ENCODE data around the gene TGIF1. TPM values are rescaled to one million over a fixed set of nuclear protein-coding genes. Genes with fewer than 3 reads are reported as not detected.

Gene TGIF1
- total RNA-seq = 10 to 100 TPM; 37.3 to 75.7 (median 57.0) TPM

- intact Hi-C loops (cut with DNase I) = loop anchor here (5.0 to 10.0 kb wide), 3 partner anchors 152 to 215 kb away; partner anchors contain the start of gene MYL12B
- Histone ChIP-seq H3K9me3 (no peaks in the 10 kb centered on the region), H3K27ac (peak within 1 kb of the TSS; percentile 97 to 99 (median 99)), H3K4me1 (peaks cover 10 to 52% (median 17%) of the 10 kb centered on the region in 3 donors), H3K4me3 (peak within 1 kb of the TSS; percentile 80 to 95 (median 83)), H3K27me3 (no peaks in the 10 kb centered on the region), H3K36me3 (no peaks in the 10 kb centered on the region)
- DNase-seq = peak; percentile 45
- TF ChIP-seq POLR2A (IDR thresholded peaks at IDR 0.05) (peak in 3 of 4 donors; percentile 25 to 83 (median 81)), CTCF (IDR thresholded peaks at IDR 0.05) (no peak)
- 0% methylated on average over 10 of the region's 71 CpGs; no CpG with 5 or more reads in 1 of the 2 donors for WGBS, 2 donors
Measured at GRCh38 chr18:3450012-3450798, at the start of gene TGIF1. Gene TGIF1 (plus strand): TSS chr18:3450172. CDS start chr18:3450490, 318 bp downstream.

GRCh38 chr18:3400567-3401296 lies 49.2 kb upstream of the TGIF1 start:
- TF ChIP-seq POLR2A (IDR thresholded peaks at IDR 0.05) = no peak
- intact Hi-C loops (cut with DNase I) = no loop called here
- Histone ChIP-seq H3K4me1 (peaks cover 0 to 17% (median 0%) of the 10 kb centered on the region in 3 donors), H3K36me3 (no peaks in the 10 kb centered on the region), H3K4me3 (no peak overlapping the region), H3K9me3 (no peaks in the 10 kb centered on the region), H3K27ac (no peak overlapping the region), H3K27me3 (no peaks in the 10 kb centered on the region)
- DNase-seq = no peak
- WGBS, 2 donors = 78 to 87% methylated on average over 2 of the region's 2 CpGs

GRCh38 chr18:3401669-3402620 lies 48.0 kb upstream of the TGIF1 start:
- Histone ChIP-seq H3K36me3 (no peaks in the 10 kb centered on the region), H3K4me1 (peaks cover 0 to 9% (median 0%) of the 10 kb centered on the region in 3 donors), H3K27ac (no peak overlapping the region), H3K4me3 (no peak overlapping the region), H3K9me3 (no peaks in the 10 kb centered on the region), H3K27me3 (no peaks in the 10 kb centered on the region)
- no peak for DNase-seq
- 68 to 70% methylated on average over 5 of the region's 5 CpGs for WGBS, 2 donors
- intact Hi-C loops (cut with DNase I) = no loop called here
- TF ChIP-seq POLR2A (IDR thresholded peaks at IDR 0.05) (no peak), CTCF (IDR thresholded peaks at IDR 0.05) (no peak)

DNA sequence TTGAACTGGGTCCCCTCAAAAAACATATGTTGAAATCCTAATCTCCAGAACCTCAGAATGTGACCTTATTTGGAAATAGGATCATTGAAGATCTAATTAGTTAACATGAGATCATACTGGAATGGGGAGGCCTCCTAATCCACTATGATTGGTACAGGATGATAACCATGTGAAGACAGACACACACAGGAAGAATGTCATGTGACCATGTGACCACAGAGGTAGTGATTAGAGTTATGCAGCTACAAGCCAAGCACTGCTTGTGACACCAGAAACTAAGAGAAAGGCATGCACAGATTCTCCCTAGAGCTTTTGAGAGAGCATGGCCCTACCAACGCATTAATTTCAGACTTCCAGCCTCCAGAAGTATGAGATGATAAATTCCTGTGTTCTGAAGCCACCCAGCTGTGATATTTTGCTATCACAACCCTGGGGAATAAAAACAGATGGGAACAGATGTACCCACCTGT lies 47.0 kb upstream of the TGIF1 start:
- intact Hi-C loops (cut with DNase I) = no loop called here
- H3K27me3 ChIP-seq = no peaks in the 10 kb centered on the region
- TF ChIP-seq POLR2A (IDR thresholded peaks at IDR 0.05) (no peak), CTCF (IDR thresholded peaks at IDR 0.05) (no peak)
- whole genome bisulfite sequencing, 2 donors = 50 to 63% methylated on average over 1 of the region's 1 CpG
- H3K4me3 ChIP-seq = no peak overlapping the region
- no peaks in the 10 kb centered on the region for H3K4me1 ChIP-seq
- H3K27ac ChIP-seq = no peak overlapping the region
- H3K9me3 ChIP-seq = no peaks in the 10 kb centered on the region
- no peaks in the 10 kb centered on the region for H3K36me3 ChIP-seq
- no peak for DNase-seq

DNA sequence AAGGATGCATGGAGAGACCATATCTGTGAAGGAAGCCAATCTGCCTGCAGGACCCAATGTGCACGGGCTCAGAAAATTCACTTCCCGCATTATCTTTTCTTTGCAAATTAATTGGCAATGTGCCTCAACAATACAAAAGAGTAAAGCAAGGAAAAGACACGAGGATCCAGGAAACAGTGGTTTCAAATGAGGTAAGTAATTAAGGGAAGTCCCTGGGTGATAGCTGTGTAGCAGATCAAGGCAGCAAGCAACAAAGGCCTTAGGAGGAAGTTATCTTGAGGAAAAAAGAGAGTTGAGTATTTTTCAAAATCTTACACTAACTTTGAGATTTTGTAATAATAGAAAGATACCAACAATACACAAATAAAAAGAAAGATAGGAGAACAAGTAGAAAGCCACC lies 44.3 kb upstream of the TGIF1 start:
- Histone ChIP-seq H3K27ac (no peak overlapping the region), H3K4me1 (peaks cover 0 to 9% (median 0%) of the 10 kb centered on the region in 3 donors), H3K9me3 (no peaks in the 10 kb centered on the region), H3K4me3 (no peak overlapping the region), H3K36me3 (no peaks in the 10 kb centered on the region), H3K27me3 (no peaks in the 10 kb centered on the region)
- intact Hi-C loops (cut with DNase I) = no loop called here
- WGBS, 2 donors = 39 to 46% methylated on average over 2 of the region's 3 CpGs
- TF ChIP-seq POLR2A (IDR thresholded peaks at IDR 0.05) = no peak
- DNase-seq = no peak
